Loucy (cell line): ENCODE results near the gene MYO5C.

ENCODE experiments used
- CTCF ChIP-seq: fragments of 200-600 bp; sonication (generic); conservative IDR thresholded peaks from 2 replicates; pipeline ENCODE4 v1.5.1; 2014; ENCODE audit warnings: mild to moderate bottlenecking, antibody characterized with exemption, low read length
- EZH2phosphoT487 ChIP-seq: fragments of 200-600 bp; IDR thresholded peaks from 2 replicates; pipeline ENCODE4 v1.6.1; 2018; ENCODE audit warnings: antibody characterized with exemption, mild to moderate bottlenecking, moderate library complexity, borderline replicate concordance

DNA sequence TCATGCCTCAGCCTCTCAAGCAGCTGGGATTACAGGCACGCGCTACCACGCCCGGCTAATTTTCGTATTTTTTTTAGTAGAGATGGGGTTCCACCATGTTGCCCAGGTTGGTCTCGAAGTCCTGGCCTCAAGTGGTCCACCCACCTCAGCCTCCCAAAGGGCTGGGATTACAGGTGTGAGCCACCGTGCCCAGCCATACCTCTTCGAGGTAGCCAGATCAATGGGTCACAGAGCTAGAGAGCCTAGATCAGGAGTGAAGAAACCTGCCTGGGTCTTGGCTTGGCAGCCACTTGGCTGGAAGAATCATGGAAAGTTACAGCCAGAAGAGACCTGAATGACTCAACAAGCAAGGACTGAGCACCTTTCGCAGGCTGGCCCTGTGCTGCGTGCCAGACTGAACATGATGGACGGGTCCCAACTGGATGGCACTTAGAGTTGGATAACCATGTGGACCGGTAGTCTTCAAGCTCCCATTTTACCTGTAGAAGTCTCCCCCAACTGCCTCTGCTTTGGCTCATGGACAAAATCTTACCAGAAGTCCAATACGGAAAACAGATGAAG is 134.1 kb downstream of the MYO5C start:
- TF ChIP-seq CTCF (no peak), EZH2phosphoT487 (no peak)
